GM10847 (cell line): Measurements from ENCODE around the gene OR2J1.

Experiments used
- POLR2A ChIP-seq: IDR thresholded peaks from 2 replicates; pipeline ENCODE4 v1.6.1; 2011; ENCODE audit not compliant: insufficient read length; ENCODE audit errors: extremely low read depth

Gene OR2J1

GRCh38 chr6:29099190-29099589, at the start of gene OR2J1:
OR2J1 (plus strand) TSS chr6:29099490; CDS start chr6:29100943, 1,453 bp downstream.
- no peak for TF ChIP-seq POLR2A

DNA sequence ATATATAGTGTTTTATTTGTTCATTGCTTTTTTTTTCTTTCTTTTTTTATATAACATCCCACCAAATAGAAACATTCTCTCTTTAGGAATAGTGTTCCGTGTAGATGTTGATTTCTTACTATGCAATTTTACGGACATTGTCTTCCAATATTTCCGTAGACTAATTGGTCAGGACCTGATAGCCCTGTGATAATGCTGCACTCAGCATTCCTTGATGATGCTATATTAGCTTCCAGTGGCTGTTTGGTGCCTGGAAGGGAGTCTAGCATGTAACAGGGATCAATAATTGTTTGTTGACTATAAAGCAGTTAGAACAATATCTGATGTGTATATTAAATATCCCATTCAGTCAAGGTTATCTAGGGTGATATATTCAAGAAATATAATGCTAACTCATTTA, 47.6 kb upstream of the OR2J1 start:
- no peak for TF ChIP-seq POLR2A

GRCh38 chr6:29071831-29072723, 27.2 kb upstream of the OR2J1 start:
- TF ChIP-seq POLR2A: no peak

DNA sequence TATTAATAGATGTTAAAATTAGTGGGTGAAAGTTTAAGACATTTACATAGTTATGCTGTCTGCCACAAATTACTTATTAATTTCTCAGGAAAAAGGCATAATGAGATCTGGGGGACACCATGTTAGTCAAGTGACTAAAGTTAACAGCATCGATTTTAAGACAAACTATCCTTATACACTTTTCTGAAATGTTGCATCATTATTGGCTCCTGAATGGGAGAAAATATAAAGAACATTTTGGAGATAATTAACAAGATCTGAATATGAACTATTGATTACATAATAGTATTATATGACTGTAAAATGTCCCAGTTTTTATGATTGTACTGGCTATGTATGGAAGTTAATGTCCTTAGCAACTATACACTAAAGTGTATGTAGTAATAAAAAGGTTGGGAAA, 20.1 kb upstream of the OR2J1 start:
- TF ChIP-seq POLR2A: no peak

DNA sequence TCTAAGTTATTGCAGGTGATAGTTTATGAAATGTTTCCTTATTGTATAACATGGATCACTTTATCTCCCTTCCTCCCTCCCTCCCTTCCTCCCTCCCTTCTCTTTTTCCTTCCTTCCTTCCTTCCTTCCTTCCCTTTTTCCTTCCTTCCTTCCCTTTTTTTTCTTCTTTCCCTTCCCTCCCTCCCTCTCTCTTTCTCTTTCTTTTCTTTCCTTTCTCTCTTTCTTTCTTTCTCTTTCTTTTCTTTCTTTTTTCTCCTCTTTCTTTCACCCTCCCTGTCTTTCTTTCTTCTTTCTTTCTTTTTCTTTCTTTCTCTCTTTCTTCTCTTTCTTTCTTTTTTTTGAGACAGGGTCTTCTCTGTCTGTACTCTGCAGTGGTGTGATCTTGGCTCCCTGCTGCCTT, 18.0 kb upstream of the OR2J1 start:
- TF ChIP-seq POLR2A: no peak

- TF ChIP-seq POLR2A: no peak
These were observed 16.8 kb upstream of the OR2J1 start for GRCh38 chr6:29082457-29082856.

GRCh38 chr6:29087213-29087612, 12.1 kb upstream of the OR2J1 start, which contains the start of gene OR2B3:
OR2B3 (minus strand) TSS chr6:29087313; CDS start chr6:29087248, 65 bp downstream.
- TF ChIP-seq POLR2A: no peak

DNA sequence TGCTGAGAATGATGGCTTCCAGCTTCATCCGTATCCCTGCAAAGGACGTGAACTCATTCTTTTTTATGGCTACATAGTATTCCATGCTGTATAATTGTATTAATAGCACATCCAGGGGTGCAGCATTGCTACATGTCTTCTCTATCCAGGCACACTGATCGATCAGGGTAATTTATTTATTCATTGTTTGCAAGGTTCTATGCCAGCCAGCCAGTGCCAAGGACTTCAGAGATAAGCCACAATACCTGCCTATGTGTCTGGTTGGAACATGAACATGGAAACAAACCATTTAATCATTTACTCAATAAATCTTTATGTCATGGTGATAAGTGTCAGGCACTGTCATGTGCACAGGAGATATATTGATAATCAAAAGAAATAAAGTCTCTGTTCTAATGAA, 6.3 kb upstream of the OR2J1 start:
- no peak for TF ChIP-seq POLR2A

DNA sequence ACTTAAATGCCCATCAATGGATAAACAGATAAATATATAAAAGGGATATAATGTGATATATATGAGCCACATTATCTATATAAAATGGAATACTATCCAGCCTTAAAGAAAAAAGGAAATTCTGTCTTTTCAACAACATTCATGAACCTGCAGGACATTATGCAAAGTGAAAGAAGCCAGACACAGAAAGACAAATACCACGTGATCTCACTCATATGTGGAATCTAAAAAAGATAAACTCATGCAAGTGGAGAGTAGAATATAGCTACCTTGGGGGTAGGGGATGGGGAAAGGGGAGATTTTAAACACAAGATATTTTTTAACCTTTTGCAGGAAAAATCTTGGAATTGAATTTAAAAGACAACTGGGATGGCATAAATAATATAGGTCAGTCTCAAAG, 1.5 kb upstream of the OR2J1 start:
- TF ChIP-seq POLR2A: no peak

GRCh38 chr6:29107758-29108157, 8.5 kb downstream of the OR2J1 start, which contains the start of gene OR2J3:
OR2J3 (plus strand) TSS chr6:29108058; CDS start chr6:29111891, 3,833 bp downstream.
- no peak for TF ChIP-seq POLR2A

GRCh38 chr6:29112135-29112534, 12.8 kb downstream of the OR2J1 start:
- TF ChIP-seq POLR2A: no peak

GRCh38 chr6:29129326-29130012, 30.2 kb downstream of the OR2J1 start:
- no peak for TF ChIP-seq POLR2A

- no peak for TF ChIP-seq POLR2A
These were observed 31.4 kb downstream of the OR2J1 start for GRCh38 chr6:29130644-29131043.

GRCh38 chr6:29131691-29132090, 32.4 kb downstream of the OR2J1 start:
- no peak for TF ChIP-seq POLR2A

- no peak for TF ChIP-seq POLR2A
These were observed 38.4 kb downstream of the OR2J1 start for GRCh38 chr6:29137724-29138123.

DNA sequence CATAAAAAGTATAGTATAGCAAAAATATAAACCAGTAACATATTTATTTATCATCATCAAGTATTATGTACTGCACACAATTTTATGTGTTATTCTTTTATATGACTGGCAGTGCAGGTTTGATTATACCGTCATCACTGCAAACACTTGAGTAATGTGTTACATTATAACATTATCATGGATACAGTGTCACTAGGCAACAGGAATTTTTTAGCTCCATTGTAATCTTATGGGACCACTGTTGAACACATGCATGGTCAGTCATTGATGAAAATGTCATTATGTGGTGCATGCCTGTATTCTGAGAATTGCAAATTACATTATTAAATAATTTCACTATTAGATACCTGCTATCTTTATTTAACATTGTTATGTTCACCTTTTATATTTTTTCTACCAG, 42.3 kb downstream of the OR2J1 start:
- no peak for TF ChIP-seq POLR2A
